Activated CD4-positive, CD25-positive, alpha-beta regulatory T cell treated with anti-CD3 and anti-CD28 coated beads, Interleukin-2, amount 50 U/mL, for 16 hours (primary cell): ENCODE data around the gene PTK6.
"Not testable (repeated sequence)": the region's sequence is repeated elsewhere in the genome, so short reads cannot be mapped to it uniquely, and the experiment has no call there.

ENCODE experiments used
- DNase-seq: peaks from one replicate; pipeline ENCODE4 v3.0.0-alpha.2; 2020; ENCODE audit warnings: low read depth, low spot score

Gene PTK6

DNA sequence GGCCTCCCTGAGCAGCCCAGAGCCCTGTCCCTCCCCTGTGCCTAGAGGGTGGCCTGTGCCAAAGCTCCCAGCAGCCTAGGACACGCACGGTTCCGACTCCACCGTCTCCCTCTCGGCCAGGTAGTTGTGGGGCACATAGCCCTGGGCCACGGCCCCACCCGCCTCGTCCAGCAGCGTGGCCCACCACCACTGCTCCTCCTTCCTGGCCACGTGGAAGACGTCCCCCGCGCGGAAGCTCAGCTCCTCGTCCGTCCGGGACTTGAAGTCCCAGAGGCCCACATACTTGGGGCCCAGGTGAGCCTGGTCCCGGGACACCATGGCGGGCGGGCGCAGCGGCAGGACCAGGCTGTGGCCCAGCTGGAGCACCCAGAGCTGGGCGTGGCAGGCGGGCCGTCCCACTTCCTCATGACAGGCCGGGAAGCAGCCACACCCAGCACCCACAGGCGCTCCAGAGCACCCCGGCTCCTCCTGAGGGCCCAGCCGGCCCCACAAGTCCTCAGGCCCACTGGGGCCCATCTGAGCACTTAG is at the start of gene PTK6:
Gene PTK6, minus strand, starts transcription at position 380 of the 528 bp plus-strand sequence. Its CDS starts 62 bp downstream, at position 318.
- DNase-seq, result no peak

DNA sequence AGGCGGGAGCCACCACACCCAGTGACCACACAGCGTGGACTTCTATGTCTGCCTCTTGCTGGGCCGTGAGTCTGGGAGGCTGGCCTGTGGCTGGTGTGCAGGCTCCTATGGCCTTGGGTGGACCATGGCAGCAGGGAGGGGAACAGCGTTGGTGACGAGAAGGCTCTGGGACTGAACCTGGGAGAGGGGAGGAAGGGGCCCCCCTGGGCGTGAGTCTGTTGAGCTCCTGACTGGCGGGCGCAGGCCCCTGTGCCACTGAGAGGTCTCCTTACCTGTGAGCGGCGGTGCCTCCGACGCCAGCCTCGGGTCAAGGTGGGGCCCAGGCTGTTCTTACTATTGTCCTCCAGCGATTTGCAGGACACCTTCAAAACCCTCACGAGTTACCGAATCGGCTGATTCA is 49.6 kb upstream of the PTK6 start:
- DNase-seq, result no peak

- no peak for DNase-seq
These were observed 48.7 kb upstream of the PTK6 start for GRCh38 chr20:63585616-63586565.

DNA sequence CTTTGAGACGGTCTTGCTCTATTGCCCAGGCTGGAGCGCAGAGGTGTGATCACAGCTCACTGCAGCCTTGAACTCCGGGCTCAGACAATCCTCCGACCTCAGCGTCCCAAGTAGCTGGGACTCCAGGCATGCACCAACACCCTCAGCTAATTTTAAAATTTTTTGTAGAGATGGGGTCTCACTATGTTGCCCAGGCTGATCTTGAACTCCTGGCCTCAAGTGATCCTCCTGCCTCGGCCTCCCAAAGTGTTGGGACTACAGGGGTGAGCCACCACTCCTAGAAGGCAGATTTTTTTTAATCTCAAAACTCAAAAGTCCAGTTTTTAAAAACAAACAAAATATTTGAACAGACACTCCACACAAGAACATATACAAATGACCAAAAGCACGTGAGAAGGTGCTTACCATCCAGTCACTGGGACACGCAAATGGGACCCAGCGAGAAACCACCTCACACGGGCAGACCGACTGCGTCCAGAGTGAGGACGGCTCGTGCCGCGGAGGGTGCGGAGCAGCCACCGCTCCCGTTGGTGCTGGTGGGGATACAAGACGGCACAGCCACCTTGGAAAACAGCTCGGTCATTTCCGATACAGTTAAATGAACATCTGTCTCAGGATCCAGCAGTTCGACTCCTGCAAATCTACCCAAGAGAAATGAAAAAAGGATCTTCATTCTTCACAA is 45.3 kb upstream of the PTK6 start:
- DNase-seq, result no peak

DNA sequence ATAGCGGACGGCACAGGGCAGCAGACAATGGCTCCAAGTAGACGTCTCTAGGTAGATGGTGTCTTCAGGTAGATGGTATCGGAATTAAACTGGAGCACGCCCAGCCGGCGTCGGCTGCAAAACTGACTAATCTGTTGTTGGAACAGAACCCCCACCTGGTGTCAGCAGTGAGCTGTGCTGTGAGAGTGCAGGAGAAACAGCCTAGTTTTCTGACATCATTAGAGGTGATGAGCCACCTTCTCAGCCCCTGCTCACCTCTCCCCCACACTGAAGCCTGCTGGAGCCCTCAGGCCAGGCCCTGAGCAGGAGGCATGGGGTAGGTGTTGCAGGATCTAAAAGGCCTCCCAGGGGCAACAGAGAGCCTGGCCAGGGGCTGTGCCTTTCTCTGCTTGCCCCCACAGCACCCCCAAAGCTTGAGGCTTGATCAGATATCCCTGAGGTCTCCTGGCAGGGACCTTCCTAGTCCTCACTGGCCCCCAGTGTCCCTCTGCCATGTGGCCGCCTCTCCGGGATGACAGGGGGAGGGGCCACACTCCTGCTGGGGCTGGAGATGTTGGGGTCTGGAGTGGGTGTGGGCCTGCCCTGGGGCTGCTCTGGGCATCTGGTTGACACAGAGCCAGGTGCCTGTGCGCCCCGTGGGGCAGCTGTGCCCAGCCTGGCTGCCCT is 43.8 kb upstream of the PTK6 start:
- DNase-seq, result peak; percentile 43

GRCh38 chr20:63579017-63579694 is 42.0 kb upstream of the PTK6 start:
- DNase-seq, result no peak

GRCh38 chr20:63578224-63579016 is 41.2 kb upstream of the PTK6 start:
- DNase-seq, result no peak

GRCh38 chr20:63577317-63577894 is 40.2 kb upstream of the PTK6 start:
- no peak for DNase-seq

DNA sequence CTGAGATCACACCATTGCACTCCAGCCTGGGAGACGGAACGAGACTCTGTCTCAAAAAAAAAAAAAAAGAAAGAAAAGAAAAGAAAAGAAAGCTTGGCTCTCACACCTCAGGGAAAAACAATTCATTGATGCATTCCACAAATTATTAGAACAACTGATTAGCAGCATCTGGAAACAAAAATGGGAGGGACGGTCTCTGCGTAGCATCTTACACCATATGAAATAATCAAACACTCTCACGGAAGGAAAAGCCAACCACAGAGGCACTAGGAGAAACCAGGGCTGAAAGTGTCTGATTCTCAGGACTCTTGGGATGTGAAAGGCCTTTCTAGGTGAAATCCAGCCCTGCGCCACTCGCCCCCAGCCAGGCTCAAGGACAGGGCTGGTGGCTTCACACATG is 39.1 kb upstream of the PTK6 start:
- DNase-seq, result no peak

DNA sequence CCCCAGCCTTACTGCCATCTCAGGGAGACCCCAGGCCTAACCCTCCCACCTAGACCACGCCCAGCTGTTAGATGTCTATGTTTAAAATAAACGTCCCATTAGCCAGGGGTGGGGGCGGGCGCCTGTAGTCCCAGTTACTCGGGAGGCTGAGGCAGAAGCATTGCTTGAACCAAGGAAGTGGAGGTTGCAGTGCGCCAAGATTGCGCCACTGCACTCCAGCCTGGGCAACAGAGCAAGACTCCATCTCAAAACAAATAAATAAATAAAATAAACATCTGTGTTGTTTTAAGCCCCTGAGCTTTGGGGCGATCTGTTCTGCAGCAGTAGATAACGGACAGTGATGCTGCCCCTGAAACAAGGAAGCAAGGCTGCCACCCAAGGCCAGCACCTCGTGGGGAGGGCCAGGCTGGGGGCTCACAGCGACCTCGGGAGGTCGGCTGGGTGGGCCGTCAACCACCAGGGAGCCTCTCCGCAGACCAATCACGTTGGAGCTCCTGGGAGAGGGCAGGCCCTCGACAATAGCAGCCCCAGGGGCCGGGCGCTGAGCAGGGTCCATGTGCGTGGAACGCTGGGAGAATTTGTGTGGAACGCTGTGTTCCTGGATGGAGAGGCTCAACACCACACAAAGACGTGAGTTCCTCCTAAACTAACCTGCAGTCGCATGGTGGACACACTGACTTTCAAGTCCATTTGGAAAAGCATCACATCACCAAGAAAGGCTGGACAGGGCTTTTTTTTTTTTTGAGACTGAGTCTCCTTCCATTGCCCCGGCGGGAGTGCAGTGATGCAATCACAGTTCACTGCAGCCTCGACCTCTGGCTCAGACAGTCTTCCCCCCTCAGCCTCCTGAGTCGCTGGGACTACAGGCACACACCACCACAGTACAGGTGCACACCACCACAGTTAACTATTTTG is 37.9 kb upstream of the PTK6 start:
- no peak for DNase-seq

DNA sequence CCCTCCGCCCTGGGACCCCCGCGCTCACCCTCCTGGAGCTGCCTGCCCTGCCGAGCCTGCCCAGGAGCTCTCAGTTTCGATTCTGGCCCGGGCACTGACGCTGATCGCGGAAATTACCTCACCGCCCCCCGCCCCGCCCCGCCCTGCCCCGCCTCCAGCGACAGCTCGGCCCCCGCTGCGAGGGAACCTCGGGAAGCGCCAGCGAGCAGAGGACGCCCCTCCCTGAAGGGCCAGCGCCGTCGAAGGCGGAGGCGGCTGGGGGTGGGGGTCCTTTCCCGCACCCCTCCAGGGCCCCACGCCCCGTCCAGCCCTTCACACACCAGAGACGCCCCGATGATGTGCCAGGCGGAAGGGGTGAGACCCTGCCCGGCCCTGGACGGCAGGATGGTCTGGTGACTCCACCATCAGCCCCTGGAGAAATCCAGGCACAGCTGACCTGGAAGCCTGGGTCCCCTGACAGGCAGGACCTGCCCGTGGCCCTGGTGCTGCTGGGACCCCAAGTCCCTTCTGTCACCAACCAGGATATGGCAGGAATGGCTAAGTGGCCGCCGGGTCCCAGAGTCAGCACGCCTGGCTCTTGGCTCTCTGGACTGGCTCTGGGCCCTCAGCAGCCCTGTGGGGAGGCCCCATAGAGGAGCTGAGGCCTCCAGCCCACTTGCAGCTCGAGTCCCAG is 37.1 kb upstream of the PTK6 start, which contains the start of gene HELZ2:
Gene HELZ2, minus strand, starts transcription at position 84 of the 673 bp plus-strand sequence. CDS start 1,854 bp downstream, outside the sequence.
- DNase-seq, result no peak

DNA sequence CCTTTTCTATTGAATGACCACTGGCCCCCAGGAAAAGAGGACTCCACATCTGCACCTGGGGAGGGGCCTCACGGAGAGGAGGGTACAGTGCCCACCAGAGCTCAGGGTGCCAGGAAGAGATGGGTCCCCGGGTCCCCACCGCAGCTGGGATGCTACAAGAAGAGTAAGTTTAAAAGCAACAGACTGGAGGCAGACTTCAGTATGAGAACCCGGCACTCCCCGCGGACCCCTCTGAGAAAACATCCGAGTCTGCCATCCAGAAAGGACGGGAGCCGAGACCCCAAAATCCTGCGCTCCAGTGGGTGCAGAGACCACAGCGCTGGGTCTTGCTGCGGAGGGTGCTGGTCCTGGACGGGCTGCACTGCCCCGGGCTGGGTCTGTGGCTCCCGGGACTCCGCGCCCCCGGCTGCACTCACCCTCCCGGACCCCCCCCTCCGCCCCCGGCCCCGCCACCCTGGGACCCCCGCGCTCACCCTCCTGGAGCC is 36.5 kb upstream of the PTK6 start:
- DNase-seq, result no peak

- no peak for DNase-seq
These were observed 35.8 kb upstream of the PTK6 start for GRCh38 chr20:63572788-63573646.

GRCh38 chr20:63572071-63572787 is 35.1 kb upstream of the PTK6 start:
- no peak for DNase-seq

DNA sequence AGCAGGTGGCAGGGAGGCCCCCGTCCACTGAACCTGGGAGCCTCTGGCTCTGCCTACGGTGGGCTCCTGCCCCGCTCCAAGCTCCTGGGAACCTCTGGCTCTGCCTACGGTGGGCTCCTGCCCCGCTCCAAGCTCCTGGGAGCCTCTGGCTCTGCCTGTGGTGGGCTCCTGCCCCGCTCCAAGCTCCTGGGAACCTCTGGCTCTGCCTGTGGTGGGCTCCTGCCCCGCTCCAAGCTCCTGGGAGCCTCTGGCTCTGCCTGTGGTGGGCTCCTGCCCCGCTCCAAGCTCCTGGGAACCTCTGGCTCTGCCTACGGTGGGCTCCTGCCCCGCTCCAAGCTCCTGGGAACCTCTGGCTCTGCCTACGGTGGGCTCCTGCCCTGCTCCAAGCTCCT is 33.9 kb upstream of the PTK6 start:
- not testable (repeated sequence) for DNase-seq

DNA sequence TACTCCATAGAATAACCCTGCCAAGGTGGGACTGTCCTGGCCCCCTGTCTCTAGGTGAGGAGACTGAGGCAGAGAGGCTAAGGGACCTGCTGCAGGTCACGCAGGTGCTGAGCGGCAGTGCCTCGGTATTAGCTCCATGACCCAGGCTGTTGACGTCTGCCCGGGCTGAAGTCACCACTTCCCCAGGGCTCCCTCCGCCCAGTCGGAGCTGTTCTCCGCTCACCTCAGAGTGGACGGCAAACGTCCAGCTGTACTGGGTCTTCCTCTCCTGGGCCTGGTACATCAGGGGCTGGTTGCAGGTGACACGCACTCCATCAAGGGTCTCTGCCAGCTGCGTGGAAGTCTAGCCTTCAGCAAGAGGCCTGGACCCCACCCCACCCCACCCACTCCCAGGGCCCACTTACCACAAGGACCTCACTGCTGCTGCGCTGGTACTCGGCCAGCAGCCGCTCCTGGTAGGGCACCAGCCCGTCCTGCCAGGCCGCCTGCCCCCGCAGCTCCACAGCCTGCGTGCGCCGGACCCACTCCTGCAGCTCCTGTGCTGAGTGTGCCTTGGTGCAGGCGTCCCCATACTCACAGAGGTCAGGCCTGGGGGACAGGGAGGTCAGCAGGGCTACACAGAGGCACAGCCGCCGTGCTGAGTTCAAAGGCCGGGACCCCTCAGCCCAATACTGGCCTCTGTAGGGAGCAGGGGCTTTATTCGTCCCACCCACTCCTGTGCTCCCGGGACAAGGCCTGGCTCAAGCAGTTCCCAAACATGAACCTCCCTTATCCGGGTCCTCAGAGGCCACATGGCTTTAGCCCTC is 33.3 kb upstream of the PTK6 start:
- no peak for DNase-seq
